Esophagus (tissue), 2 donors: ENCODE data around the gene C17orf113. TPM values are rescaled to one million over a fixed set of nuclear protein-coding genes. Genes with fewer than 3 reads are reported as not detected.
"Not testable (repeated sequence)": the region's sequence is repeated elsewhere in the genome, so short reads cannot be mapped to it uniquely, and the experiment has no call there.

Source experiments
- H3K27ac ChIP-seq, 2 donors: one replicate each; pipeline ENCODE4 v1.5.1; 2013; ENCODE audit warnings: low read depth in 2 of 2, mild to moderate bottlenecking in 2 of 2, inconsistent platforms in 1 of 2, low read length in 1 of 2, moderate library complexity in 1 of 2
- H3K27me3 ChIP-seq, 2 donors: one replicate each; pipeline ENCODE4 v1.6.1; 2013; ENCODE audit warnings: low read length in 2 of 2, control low read depth in 1 of 2, mild to moderate bottlenecking in 1 of 2; ENCODE audit not compliant: insufficient read depth in 2 of 2, control insufficient read depth in 1 of 2
- H3K36me3 ChIP-seq, 2 donors: one replicate each; pipeline ENCODE4 v1.6.1; 2013; ENCODE audit warnings: low read length in 1 of 2; ENCODE audit not compliant: control insufficient read depth in 2 of 2, insufficient read depth in 2 of 2
- H3K4me1 ChIP-seq, 2 donors: one replicate each; pipeline ENCODE4 v1.6.1; 2013; ENCODE audit warnings: low read length in 1 of 2; ENCODE audit not compliant: control insufficient read depth in 2 of 2, insufficient read depth in 2 of 2
- H3K4me3 ChIP-seq, 2 donors: one replicate each; pipeline ENCODE4 v1.5.1; 2013; ENCODE audit warnings: low read length in 2 of 2, mild to moderate bottlenecking in 2 of 2, low read depth in 1 of 2, moderate library complexity in 1 of 2
- H3K9me3 ChIP-seq, 2 donors: one replicate each; pipeline ENCODE4 v1.6.1; 2013; ENCODE audit warnings: mild to moderate bottlenecking in 2 of 2, low read depth in 1 of 2, low read length in 1 of 2, moderate library complexity in 1 of 2; ENCODE audit not compliant: control insufficient read depth in 2 of 2, insufficient read depth in 1 of 2
- WGBS, 2 donors: extraction: QIAGEN DNeasy Blood & Tissue Kit; methylation state at CpG; one replicate each; pipeline ENCODE4 v1.1.7; 2013; 5-methylcytosine and 5-hydroxymethylcytosine counted together
- polyA plus RNA-seq, 2 donors: library from polyadenylated mRNA; stranded (reverse); fragments of 200-250 nt; gene quantifications; one replicate each; pipeline ENCODE4 v1.2.3, GENCODE V29; 2013
- donor health status: healthy with polysubstance abuse.
- donor health status: Bipolar disorder and iron deficiency.

C17orf113 gene
- polyA plus RNA-seq, 2 donors = 0.32 to 0.39 TPM

- H3K4me1 ChIP-seq, H3K9me3 ChIP-seq, H3K4me3 ChIP-seq, H3K36me3 ChIP-seq, H3K27me3 ChIP-seq: not testable (repeated sequence)
- 45 to 51% methylated on average over 9 of the region's 9 CpGs for WGBS, 2 donors
- peak overlapping the region; percentile 14 to 64 for H3K27ac ChIP-seq
These were observed 40.1 kb downstream of the C17orf113 start for GRCh38 chr17:42010266-42010680.

- no peaks in the 10 kb centered on the region for H3K27me3 ChIP-seq
- peaks cover 2% of the 10 kb centered on the region in 2 donors for H3K4me1 ChIP-seq
- H3K9me3 ChIP-seq = no peaks in the 10 kb centered on the region
- 75 to 77% methylated on average over 4 of the region's 4 CpGs for WGBS, 2 donors
- no peak overlapping the region for H3K27ac ChIP-seq
- H3K36me3 ChIP-seq = no peaks in the 10 kb centered on the region
- H3K4me3 ChIP-seq = no peak overlapping the region
These were observed 41.2 kb downstream of the C17orf113 start for GRCh38 chr17:42009170-42009569.

- Histone ChIP-seq H3K36me3 (peaks cover 0 to 7% of the 10 kb centered on the region in 2 donors), H3K27ac (no peak overlapping the region), H3K9me3 (no peaks in the 10 kb centered on the region), H3K4me1 (peaks cover 0 to 6% of the 10 kb centered on the region in 2 donors), H3K4me3 (no peak overlapping the region), H3K27me3 (no peaks in the 10 kb centered on the region)
- WGBS, 2 donors = 73 to 84% methylated on average over 1 of the region's 1 CpG
These were observed 45.2 kb downstream of the C17orf113 start for GRCh38 chr17:42005166-42005565.

GRCh38 chr17:42002792-42003301 lies 47.6 kb downstream of the C17orf113 start:
- Histone ChIP-seq H3K27me3 (no peaks in the 10 kb centered on the region), H3K27ac (no peak overlapping the region), H3K4me1 (peaks cover 0 to 4% of the 10 kb centered on the region in 2 donors), H3K4me3 (no peak overlapping the region), H3K9me3 (no peaks in the 10 kb centered on the region), H3K36me3 (peaks cover 0 to 11% of the 10 kb centered on the region in 2 donors)
- 56 to 58% methylated on average over 3 of the region's 3 CpGs for WGBS, 2 donors

- WGBS, 2 donors = 85 to 86% methylated on average over 7 of the region's 7 CpGs
- Histone ChIP-seq H3K36me3 (peaks cover 0 to 14% of the 10 kb centered on the region in 2 donors), H3K4me3 (no peak overlapping the region), H3K27ac (no peak overlapping the region), H3K4me1 (peaks cover 0 to 4% of the 10 kb centered on the region in 2 donors), H3K9me3 (no peaks in the 10 kb centered on the region), H3K27me3 (no peaks in the 10 kb centered on the region)
These were observed 48.1 kb downstream of the C17orf113 start for GRCh38 chr17:42002175-42002791.

- Histone ChIP-seq H3K9me3 (no peaks in the 10 kb centered on the region), H3K4me1 (peaks cover 0 to 4% of the 10 kb centered on the region in 2 donors), H3K27me3 (no peaks in the 10 kb centered on the region), H3K4me3 (no peak overlapping the region), H3K27ac (no peak overlapping the region), H3K36me3 (peaks cover 0 to 17% of the 10 kb centered on the region in 2 donors)
- WGBS, 2 donors = 87 to 96% methylated on average over 2 of the region's 2 CpGs
These were observed 48.7 kb downstream of the C17orf113 start for GRCh38 chr17:42001729-42002128.

GRCh38 chr17:42000413-42001133 lies 49.8 kb downstream of the C17orf113 start:
- Histone ChIP-seq H3K27ac (no peak overlapping the region), H3K4me3 (no peak overlapping the region), H3K36me3 (peaks cover 3 to 23% of the 10 kb centered on the region in 2 donors), H3K9me3 (no peaks in the 10 kb centered on the region), H3K27me3 (no peaks in the 10 kb centered on the region), H3K4me1 (peaks cover 0 to 4% of the 10 kb centered on the region in 2 donors)
- WGBS, 2 donors = 59 to 71% methylated on average over 3 of the region's 3 CpGs

GRCh38 chr17:41998497-41998896 lies 51.9 kb downstream of the C17orf113 start:
- Histone ChIP-seq H3K27me3 (no peaks in the 10 kb centered on the region), H3K36me3 (peaks cover 3 to 23% of the 10 kb centered on the region in 2 donors), H3K27ac (no peak overlapping the region), H3K9me3 (no peaks in the 10 kb centered on the region), H3K4me3 (no peak overlapping the region), H3K4me1 (peaks cover 0 to 4% of the 10 kb centered on the region in 2 donors)
- 37 to 40% methylated on average over 2 of the region's 2 CpGs for WGBS, 2 donors

- Histone ChIP-seq H3K4me1 (no peaks in the 10 kb centered on the region), H3K36me3 (peaks cover 3 to 24% of the 10 kb centered on the region in 2 donors), H3K9me3 (no peaks in the 10 kb centered on the region), H3K27ac (no peak overlapping the region), H3K27me3 (no peaks in the 10 kb centered on the region), H3K4me3 (no peak overlapping the region)
- 94 to 98% methylated on average over 2 of the region's 2 CpGs for WGBS, 2 donors
These were observed 53.6 kb downstream of the C17orf113 start for GRCh38 chr17:41996855-41997164.
